Transverse colon (tissue), 4 donors: ENCODE results near the gene RABGAP1. TPM values are rescaled to one million over a fixed set of nuclear protein-coding genes. Genes with fewer than 3 reads are reported as not detected.
A peak's percentile ranks its signal among the peaks of the same experiment; 100 is the strongest.

Experiments
- DNase-seq: peaks from one replicate; pipeline ENCODE4 v3.0.0-alpha.2; 2019
- H3K27ac ChIP-seq, 4 donors: fragments of 200-600 bp; sonication (generic); 2 replicates each; pipeline ENCODE4 v1.5.1; 2016 to 2018; ENCODE audit warnings: inconsistent platforms in 4 of 4
- H3K27me3 ChIP-seq: fragments of 200-600 bp; sonication (generic); 2 replicates; pipeline ENCODE4 v1.5.1; 2017; ENCODE audit warnings: inconsistent platforms
- H3K36me3 ChIP-seq, 4 donors: fragments of 200-600 bp; sonication (generic); 2 replicates each; pipeline ENCODE4 v1.5.1; 2017 to 2019; ENCODE audit warnings: inconsistent platforms in 4 of 4
- H3K4me1 ChIP-seq, 4 donors: fragments of 200-600 bp; sonication (generic); 2 replicates each; pipeline ENCODE4 v1.5.1; 2017 to 2020; ENCODE audit warnings: inconsistent platforms in 4 of 4
- H3K4me3 ChIP-seq, 4 donors: fragments of 200-600 bp; sonication (generic); 1 replicate in 1 of 4; 2 replicates in 3 of 4; pipeline versions ENCODE4 v1.5.1 to v1.6.1; 2017 to 2019; ENCODE audit warnings: inconsistent platforms in 4 of 4
- H3K9me3 ChIP-seq, 2 donors: fragments of 200-600 bp; sonication (generic); 2 replicates each; pipeline ENCODE4 v1.5.1; 2017 to 2019; ENCODE audit warnings: inconsistent platforms in 2 of 2
- CTCF ChIP-seq, 5 experiments: fragments of 200-600 bp in 3 of 5; fragments of 450-650 bp in 2 of 5; sonication (generic) in 3 of 5; IDR thresholded peaks; 1 replicate in 2 of 5; 2 replicates in 3 of 5; pipeline ENCODE4 v1.5.1; 2016 to 2017; ENCODE audit warnings: antibody characterized with exemption in 5 of 5, inconsistent platforms in 3 of 5, mild to moderate bottlenecking in 2 of 5, moderate library complexity in 1 of 5
- EP300 ChIP-seq: sonication (generic); formaldehyde crosslinking; IDR thresholded peaks from one replicate; pipeline ENCODE4 v1.6.1; 2017; ENCODE audit warnings: antibody characterized with exemption, low read depth
- POLR2A ChIP-seq: fragments of 450-650 bp; IDR thresholded peaks from one replicate; pipeline ENCODE4 v1.6.1; 2016; ENCODE audit warnings: antibody characterized with exemption, mild to moderate bottlenecking, moderate library complexity
- POLR2AphosphoS5 ChIP-seq, 3 donors: sonication (generic); formaldehyde crosslinking; IDR thresholded peaks; one replicate each; pipeline ENCODE4 v1.6.1; 2016; ENCODE audit warnings: antibody characterized with exemption in 3 of 3
- WGBS, 2 donors: methylation state at CpG; one replicate each; pipeline ENCODE4 v1.1.5; 2018; ENCODE audit warnings: low coverage in 1 of 2; 5-methylcytosine and 5-hydroxymethylcytosine counted together
- in situ Hi-C, 4 donors: fragments of 200-750 bp; cut with MboI; loops; one replicate each; pipeline versions ENCODE4 v1.15.0 to v1.15.1; 2017; ENCODE audit warnings: low sequenced_read_pairs in 3 of 4, low pct_ligation_motif_present in 1 of 4, low pct_unique_long_range_greater_than_20kb in 1 of 4
- intact Hi-C: fragments of 100-400 bp; cut with DNase I; formaldehyde crosslinking; loops from one replicate; pipeline ENCODE4 v1.15.1; 2023; ENCODE audit warnings: low total_unique reads
- total RNA-seq, 4 donors: library from RNA; depleted of rRNA; stranded (reverse); fragments of >200 nt; gene quantifications; one replicate each; pipeline ENCODE4 v1.1.0, GENCODE V29; 2016

The RABGAP1 gene
- total RNA-seq, 4 donors from 2014 or later, result 56.1 to 114 (median 88.9) TPM

GRCh38 chr9:122988920-122989621 is 48.3 kb downstream of the RABGAP1 start:
- H3K9me3 ChIP-seq, result no peaks in the 10 kb centered on the region
- no peak overlapping the region for H3K27ac ChIP-seq
- H3K4me1 ChIP-seq, result peaks cover 0 to 7% (median 0%) of the 10 kb centered on the region in 4 donors
- WGBS, 2 donors, result 81 to 85% methylated on average over 8 of the region's 8 CpGs
- H3K27me3 ChIP-seq, result no peaks in the 10 kb centered on the region
- intact Hi-C loops (no loop called here), in situ Hi-C loops (loop anchor here in 1 of 4 donors (25.0 kb wide), 1 partner anchor 527 kb away; no protein-coding TSS in a partner anchor)
- no peak for DNase-seq
- TF ChIP-seq POLR2A, result no peak
- TF ChIP-seq POLR2AphosphoS5 (IDR thresholded peaks at IDR 0.05), result no peak
- no peak for TF ChIP-seq EP300
- TF ChIP-seq CTCF (IDR thresholded peaks at IDR 0.05), result no peak
- H3K36me3 ChIP-seq, result peaks cover 0 to 52% (median 16%) of the 10 kb centered on the region in 4 donors
- H3K4me3 ChIP-seq, result no peak overlapping the region

- in situ Hi-C loops (loop anchor here in 1 of 4 donors (25.0 kb wide), 1 partner anchor 529 kb away; no protein-coding TSS in a partner anchor), intact Hi-C loops (no loop called here)
- peaks cover 0 to 40% (median 9%) of the 10 kb centered on the region in 4 donors for H3K36me3 ChIP-seq
- WGBS, 2 donors, result 43% methylated on average over 4 of the region's 4 CpGs; no CpG with 5 or more reads in 1 of the 2 donors
- no peaks in the 10 kb centered on the region for H3K9me3 ChIP-seq
- H3K27me3 ChIP-seq, result no peaks in the 10 kb centered on the region
- peaks cover 0 to 7% (median 0%) of the 10 kb centered on the region in 4 donors for H3K4me1 ChIP-seq
- TF ChIP-seq POLR2AphosphoS5 (IDR thresholded peaks at IDR 0.05) (no peak), CTCF (IDR thresholded peaks at IDR 0.05) (peak; percentile 69 to 78 (median 73))
- DNase-seq, result no peak
- no peak overlapping the region for H3K4me3 ChIP-seq
- H3K27ac ChIP-seq, result peak overlapping the region in 2 of 4 donors; percentile 10 to 19
Observed at GRCh38 chr9:122991370-122991830, 50.6 kb downstream of the RABGAP1 start.

GRCh38 chr9:122996586-122996985 is 55.8 kb downstream of the RABGAP1 start:
- Histone ChIP-seq H3K36me3 (peaks cover 0 to 59% (median 23%) of the 10 kb centered on the region in 4 donors), H3K4me1 (peaks cover 0 to 2% (median 0%) of the 10 kb centered on the region in 4 donors), H3K4me3 (no peak overlapping the region), H3K27me3 (no peaks in the 10 kb centered on the region), H3K9me3 (no peaks in the 10 kb centered on the region), H3K27ac (no peak overlapping the region)
- 96 to 100% methylated on average over 1 of the region's 1 CpG for WGBS, 2 donors
- no peak for DNase-seq
- intact Hi-C loops (no loop called here), in situ Hi-C loops (loop anchor here in 1 of 4 donors (25.0 kb wide), 1 partner anchor 534 kb away; no protein-coding TSS in a partner anchor)
- TF ChIP-seq POLR2A, result no peak

GRCh38 chr9:122998448-122998847 is 57.6 kb downstream of the RABGAP1 start:
- Histone ChIP-seq H3K4me3 (no peak overlapping the region), H3K9me3 (no peaks in the 10 kb centered on the region), H3K4me1 (no peaks in the 10 kb centered on the region), H3K36me3 (peaks cover 0 to 54% (median 25%) of the 10 kb centered on the region in 4 donors), H3K27ac (no peak overlapping the region), H3K27me3 (no peaks in the 10 kb centered on the region)
- TF ChIP-seq EP300, result no peak
- no peak for TF ChIP-seq CTCF (IDR thresholded peaks at IDR 0.05)
- TF ChIP-seq POLR2A, result no peak
- no peak for TF ChIP-seq POLR2AphosphoS5 (IDR thresholded peaks at IDR 0.05)
- WGBS, 2 donors, result 78 to 86% methylated on average over 5 of the region's 5 CpGs
- no peak for DNase-seq
- in situ Hi-C loops, result loop anchor here in 1 of 4 donors (25.0 kb wide), 1 partner anchor 536 kb away; no protein-coding TSS in a partner anchor
- intact Hi-C loops, result no loop called here
